ENCODE results near the gene IAH1.

IAH1 gene

GRCh38 chr2:9527995-9528787 is 53.8 kb downstream of the IAH1 start:
- no peak for DNase-seq (ENCODE audit: low read depth)

DNA sequence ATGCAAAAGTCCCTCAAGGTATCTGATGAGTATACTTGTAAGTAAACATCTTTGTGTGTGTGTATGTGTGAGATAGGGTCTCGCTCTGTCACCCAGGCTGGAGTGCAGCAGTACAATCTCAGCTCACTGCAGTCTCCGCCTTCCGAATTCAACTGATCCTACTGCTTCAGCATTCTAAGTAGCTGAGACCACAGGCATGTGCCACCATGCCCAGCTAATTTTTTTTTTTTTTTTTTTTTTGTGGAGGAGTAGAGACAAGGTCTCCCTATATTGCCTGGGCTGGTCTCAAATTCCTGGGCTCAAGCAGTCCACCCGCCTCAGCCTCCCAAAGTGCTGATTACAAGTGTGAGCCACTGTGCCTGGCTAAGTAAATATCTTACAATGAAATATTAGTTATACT is 58.1 kb downstream of the IAH1 start:
- no peak for DNase-seq (ENCODE audit: low read depth)

- no peak for DNase-seq (ENCODE audit: low read depth)
Observed at GRCh38 chr2:9533663-9534062, 59.3 kb downstream of the IAH1 start.

- DNase-seq (ENCODE audit: low read depth) = no peak
Observed at GRCh38 chr2:9535177-9535576, 60.8 kb downstream of the IAH1 start.

DNA sequence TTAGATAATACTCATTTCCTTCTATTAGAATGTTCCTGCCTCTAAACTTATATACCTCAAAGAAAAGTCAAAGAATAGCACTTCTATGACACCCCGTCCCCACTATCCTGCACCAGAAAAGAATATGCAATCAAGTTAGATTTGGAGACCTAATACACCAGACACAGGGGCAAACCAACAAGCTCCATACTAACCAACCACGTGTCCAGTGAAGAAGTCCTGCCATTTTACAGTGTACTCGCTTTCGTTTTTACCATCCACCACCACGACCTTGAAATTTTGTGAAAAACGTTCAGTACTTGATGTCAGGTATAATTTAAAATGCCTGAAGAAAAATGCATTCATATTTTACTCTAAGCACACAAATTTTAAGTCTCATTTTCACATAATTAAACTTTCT is 62.2 kb downstream of the IAH1 start:
- no peak for DNase-seq (ENCODE audit: low read depth)

DNA sequence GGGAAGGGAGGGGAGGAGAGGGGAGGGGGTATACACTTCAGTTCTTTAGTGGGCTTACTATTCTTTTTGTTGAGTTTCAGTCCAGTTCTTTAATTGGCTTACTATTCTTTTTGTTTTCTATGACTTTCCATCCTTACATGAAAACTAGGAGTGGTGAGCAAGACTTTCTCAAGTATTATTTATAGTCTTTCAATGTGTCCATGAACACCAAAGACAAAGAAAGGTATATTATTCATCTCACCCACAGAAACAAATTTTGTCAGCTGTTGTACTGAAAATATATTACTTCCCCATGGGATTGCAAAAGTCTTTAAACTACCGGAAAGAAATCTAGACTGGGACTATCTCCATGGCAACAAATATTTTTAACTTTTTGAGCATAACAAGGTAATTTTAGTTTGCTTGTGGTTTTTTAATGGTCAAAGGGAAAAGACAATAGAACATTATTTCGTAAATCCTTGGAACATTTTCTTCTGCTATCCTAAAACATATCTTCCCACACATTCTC is 63.7 kb downstream of the IAH1 start:
- no peak for DNase-seq (ENCODE audit: low read depth)
